GM23338 (cell line): ENCODE data around the gene SLC22A3. TPM values are rescaled to one million over a fixed set of nuclear protein-coding genes. Genes with fewer than 3 reads are reported as not detected.

Experiments
- ATAC-seq: fragments of 200-7000 bp; cut with Tn5 transposase; 3 replicates; pipeline ENCODE4 v1.9.1; 2020
- DNase-seq: peaks from one replicate; pipeline ENCODE4 v3.0.0-alpha.2; 2015; ENCODE audit warnings: low spot score
- H2AFZ ChIP-seq: fragments of 200-600 bp; sonication (generic); 2 replicates; pipeline ENCODE4 v1.8.0; 2016; ENCODE audit warnings: antibody characterized with exemption, mild to moderate bottlenecking, moderate library complexity
- H3F3A ChIP-seq: fragments of 200-600 bp; sonication (generic); replicated peaks from 2 replicates; pipeline ENCODE4 v1.8.0; 2017; ENCODE audit warnings: antibody characterized with exemption, mixed run types, low read depth
- H3K27ac ChIP-seq: fragments of 200-600 bp; sonication (generic); 2 replicates; pipeline ENCODE4 v1.6.1; 2016; ENCODE audit warnings: low read depth
- H3K27me3 ChIP-seq: fragments of 200-600 bp; sonication (generic); 2 replicates; pipeline ENCODE4 v1.8.0; 2016; ENCODE audit warnings: mild to moderate bottlenecking, mixed run types, moderate library complexity; ENCODE audit not compliant: insufficient read depth
- H3K36me3 ChIP-seq: fragments of 200-600 bp; sonication (generic); 2 replicates; pipeline ENCODE4 v1.8.0; 2016; ENCODE audit warnings: mild to moderate bottlenecking; ENCODE audit not compliant: insufficient read depth
- H3K4me1 ChIP-seq: fragments of 200-600 bp; sonication (generic); 2 replicates; pipeline ENCODE4 v1.8.0; 2016; ENCODE audit warnings: mild to moderate bottlenecking, moderate library complexity; ENCODE audit not compliant: insufficient read depth
- H3K4me2 ChIP-seq: fragments of 200-600 bp; sonication (generic); 2 replicates; pipeline ENCODE4 v1.7.1; 2017; ENCODE audit warnings: mixed run types
- H3K4me3 ChIP-seq: fragments of 200-600 bp; sonication (generic); 2 replicates; pipeline ENCODE4 v1.6.1; 2016; ENCODE audit warnings: mixed run types
- H3K79me2 ChIP-seq: fragments of 200-600 bp; sonication (generic); replicated peaks from 2 replicates; pipeline ENCODE4 v1.8.0; 2017; ENCODE audit warnings: mild to moderate bottlenecking; ENCODE audit not compliant: insufficient read depth
- H3K9me2 ChIP-seq: fragments of 200-600 bp; sonication (generic); 2 replicates; pipeline ENCODE4 v1.8.0; 2017; ENCODE audit not compliant: insufficient read depth
- H4K20me1 ChIP-seq: fragments of 200-600 bp; sonication (generic); replicated peaks from 2 replicates; pipeline ENCODE4 v1.8.0; 2017; ENCODE audit warnings: mild to moderate bottlenecking; ENCODE audit not compliant: insufficient read depth
- H3K27ac Mint-ChIP-seq: 2 replicates; pipeline ENCODE4 v1.8.0; 2020; ENCODE audit warnings: inconsistent platforms, mild to moderate bottlenecking, moderate library complexity, mixed read lengths
- H3K27me3 Mint-ChIP-seq: 3 replicates; pipeline ENCODE4 v1.8.0; 2022; ENCODE audit warnings: low read depth, mild to moderate bottlenecking, moderate library complexity, mixed read lengths, inconsistent platforms; ENCODE audit not compliant: insufficient read depth, poor library complexity
- H3K36me3 Mint-ChIP-seq: 3 replicates; pipeline ENCODE4 v1.8.0; 2021; ENCODE audit warnings: low read depth, mild to moderate bottlenecking, inconsistent platforms, moderate library complexity, mixed read lengths
- H3K4me1 Mint-ChIP-seq: 3 replicates; pipeline ENCODE4 v1.8.0; 2020; ENCODE audit warnings: mild to moderate bottlenecking, inconsistent platforms, mixed read lengths
- H3K4me3 Mint-ChIP-seq: 3 replicates; pipeline ENCODE4 v1.8.0; 2021; ENCODE audit warnings: moderate library complexity, mild to moderate bottlenecking, inconsistent platforms, mixed read lengths
- H3K9me3 Mint-ChIP-seq: 3 replicates; pipeline ENCODE4 v1.8.0; 2020; ENCODE audit warnings: moderate library complexity, mild to moderate bottlenecking, inconsistent platforms, mixed read lengths
- CTCF ChIP-seq, 2 experiments: fragments of 200-600 bp in 1 of 2; sonication (generic) in 1 of 2; conservative IDR thresholded peaks; 2 replicates each; pipeline versions ENCODE4 v1.5.1 to v1.6.1; 2016 to 2017; ENCODE audit warnings: antibody characterized with exemption in 2 of 2, low read depth in 2 of 2, mild to moderate bottlenecking in 2 of 2, moderate library complexity in 1 of 2
- EZH2 ChIP-seq: fragments of 200-600 bp; sonication (generic); IDR thresholded peaks from one replicate; pipeline ENCODE4 v1.8.0; 2017; ENCODE audit warnings: antibody characterized with exemption, mild to moderate bottlenecking, low read depth; ENCODE audit not compliant: unreplicated experiment
- EZH2phosphoT487 ChIP-seq: fragments of 200-600 bp; sonication (generic); IDR thresholded peaks from one replicate; pipeline ENCODE4 v1.8.1; 2018; ENCODE audit warnings: antibody characterized with exemption; ENCODE audit not compliant: unreplicated experiment
- NANOG ChIP-seq: IDR thresholded peaks from 2 replicates; pipeline ENCODE4 v1.6.1; 2016; ENCODE audit warnings: antibody characterized with exemption, borderline replicate concordance
- POLR2AphosphoS5 ChIP-seq: IDR thresholded peaks from 2 replicates; pipeline ENCODE4 v1.6.1; 2016; ENCODE audit warnings: antibody characterized with exemption, low read depth
- STAT1 ChIP-seq: IDR thresholded peaks from one replicate; pipeline ENCODE4 v1.6.1; 2016; ENCODE audit warnings: antibody characterized with exemption; ENCODE audit not compliant: unreplicated experiment
- ZNF114 ChIP-seq: fragments of 250-450 bp; sonication (Bioruptor Pico); IDR thresholded peaks from 2 replicates; pipeline ENCODE4 v1.5.0; 2020; ENCODE audit warnings: mild to moderate bottlenecking, moderate library complexity
- ZNF331 ChIP-seq: fragments of 250-450 bp; sonication (Bioruptor Pico); IDR thresholded peaks from 2 replicates; pipeline ENCODE4 v1.5.0; 2020; ENCODE audit warnings: low read depth, mild to moderate bottlenecking, moderate library complexity
- polyA plus RNA-seq: library from polyadenylated mRNA; unstranded; fragments of >200 nt; fragmentation: Nextera tagmentation; extraction: Ambion mirVana; gene quantifications from 2 replicates; pipeline ENCODE4 v1.2.1, GENCODE V29; 2016
- total RNA-seq: library from RNA; depleted of rRNA; stranded (reverse); fragments of >200 nt; shearing (Covaris generic); gene quantifications from 2 replicates; pipeline ENCODE4 v1.2.3, GENCODE V29; 2014
- TF ChIP-seq, protein P1 (sequence below): IDR thresholded peaks from 2 replicates; pipeline ENCODE4 v1.6.1; 2016; ENCODE audit warnings: antibody characterized with exemption
- TF ChIP-seq, protein P2 (sequence below): fragments of 250-450 bp; sonication (Bioruptor Pico); IDR thresholded peaks from 2 replicates; pipeline ENCODE4 v1.5.0; 2020; ENCODE audit warnings: mild to moderate bottlenecking, moderate library complexity

The SLC22A3 gene
- total and polyA plus RNA-seq, 2 experiments from 2014 or later: 0.78 to 3.2 TPM

GRCh38 chr6:160456214-160456546 is 108.0 kb downstream of the SLC22A3 start:
- H3K27me3 Mint-ChIP-seq: peaks cover 3% of the 10 kb centered on the region
- no peaks in the 10 kb centered on the region for H3K36me3 Mint-ChIP-seq
- no peaks in the 10 kb centered on the region for H3K9me2 ChIP-seq

More at GRCh38 chr6:160456214-160456546, 108.0 kb downstream of the SLC22A3 start:
- H3K27ac Mint-ChIP-seq: no peak overlapping the region
- H3K4me3 Mint-ChIP-seq: no peak overlapping the region
- Histone ChIP-seq H2AFZ (no peak overlapping the region; the same call in 1 of the 2 replicates), H3K4me3 (no peak overlapping the region), H3K27ac (no peak overlapping the region), H3K4me2 (no peak overlapping the region), H4K20me1 (no peaks in the 10 kb centered on the region), H3K4me1 (no peaks in the 10 kb centered on the region), H3K79me2 (no peaks in the 10 kb centered on the region), H3K27me3 (no peaks in the 10 kb centered on the region), H3F3A (no peaks in the 10 kb centered on the region), H3K36me3 (no peaks in the 10 kb centered on the region)
- H3K9me3 Mint-ChIP-seq: no peaks in the 10 kb centered on the region
- TF ChIP-seq EZH2 (no peak), NANOG (no peak), ZNF114 (no peak), POLR2AphosphoS5 (no peak), ZNF331 (CRISPR knock-in tag) (no peak), STAT1 (no peak), EZH2phosphoT487 (no peak), CTCF (conservative IDR thresholded peaks at IDR 0.05; ENCODE audit: low read depth in 2 of 2) (no peak; a peak in 1 of 4 replicates)
- TF ChIP-seq, protein P1, sequence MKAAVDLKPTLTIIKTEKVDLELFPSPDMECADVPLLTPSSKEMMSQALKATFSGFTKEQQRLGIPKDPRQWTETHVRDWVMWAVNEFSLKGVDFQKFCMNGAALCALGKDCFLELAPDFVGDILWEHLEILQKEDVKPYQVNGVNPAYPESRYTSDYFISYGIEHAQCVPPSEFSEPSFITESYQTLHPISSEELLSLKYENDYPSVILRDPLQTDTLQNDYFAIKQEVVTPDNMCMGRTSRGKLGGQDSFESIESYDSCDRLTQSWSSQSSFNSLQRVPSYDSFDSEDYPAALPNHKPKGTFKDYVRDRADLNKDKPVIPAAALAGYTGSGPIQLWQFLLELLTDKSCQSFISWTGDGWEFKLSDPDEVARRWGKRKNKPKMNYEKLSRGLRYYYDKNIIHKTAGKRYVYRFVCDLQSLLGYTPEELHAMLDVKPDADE: no peak
- TF ChIP-seq, protein P2, sequence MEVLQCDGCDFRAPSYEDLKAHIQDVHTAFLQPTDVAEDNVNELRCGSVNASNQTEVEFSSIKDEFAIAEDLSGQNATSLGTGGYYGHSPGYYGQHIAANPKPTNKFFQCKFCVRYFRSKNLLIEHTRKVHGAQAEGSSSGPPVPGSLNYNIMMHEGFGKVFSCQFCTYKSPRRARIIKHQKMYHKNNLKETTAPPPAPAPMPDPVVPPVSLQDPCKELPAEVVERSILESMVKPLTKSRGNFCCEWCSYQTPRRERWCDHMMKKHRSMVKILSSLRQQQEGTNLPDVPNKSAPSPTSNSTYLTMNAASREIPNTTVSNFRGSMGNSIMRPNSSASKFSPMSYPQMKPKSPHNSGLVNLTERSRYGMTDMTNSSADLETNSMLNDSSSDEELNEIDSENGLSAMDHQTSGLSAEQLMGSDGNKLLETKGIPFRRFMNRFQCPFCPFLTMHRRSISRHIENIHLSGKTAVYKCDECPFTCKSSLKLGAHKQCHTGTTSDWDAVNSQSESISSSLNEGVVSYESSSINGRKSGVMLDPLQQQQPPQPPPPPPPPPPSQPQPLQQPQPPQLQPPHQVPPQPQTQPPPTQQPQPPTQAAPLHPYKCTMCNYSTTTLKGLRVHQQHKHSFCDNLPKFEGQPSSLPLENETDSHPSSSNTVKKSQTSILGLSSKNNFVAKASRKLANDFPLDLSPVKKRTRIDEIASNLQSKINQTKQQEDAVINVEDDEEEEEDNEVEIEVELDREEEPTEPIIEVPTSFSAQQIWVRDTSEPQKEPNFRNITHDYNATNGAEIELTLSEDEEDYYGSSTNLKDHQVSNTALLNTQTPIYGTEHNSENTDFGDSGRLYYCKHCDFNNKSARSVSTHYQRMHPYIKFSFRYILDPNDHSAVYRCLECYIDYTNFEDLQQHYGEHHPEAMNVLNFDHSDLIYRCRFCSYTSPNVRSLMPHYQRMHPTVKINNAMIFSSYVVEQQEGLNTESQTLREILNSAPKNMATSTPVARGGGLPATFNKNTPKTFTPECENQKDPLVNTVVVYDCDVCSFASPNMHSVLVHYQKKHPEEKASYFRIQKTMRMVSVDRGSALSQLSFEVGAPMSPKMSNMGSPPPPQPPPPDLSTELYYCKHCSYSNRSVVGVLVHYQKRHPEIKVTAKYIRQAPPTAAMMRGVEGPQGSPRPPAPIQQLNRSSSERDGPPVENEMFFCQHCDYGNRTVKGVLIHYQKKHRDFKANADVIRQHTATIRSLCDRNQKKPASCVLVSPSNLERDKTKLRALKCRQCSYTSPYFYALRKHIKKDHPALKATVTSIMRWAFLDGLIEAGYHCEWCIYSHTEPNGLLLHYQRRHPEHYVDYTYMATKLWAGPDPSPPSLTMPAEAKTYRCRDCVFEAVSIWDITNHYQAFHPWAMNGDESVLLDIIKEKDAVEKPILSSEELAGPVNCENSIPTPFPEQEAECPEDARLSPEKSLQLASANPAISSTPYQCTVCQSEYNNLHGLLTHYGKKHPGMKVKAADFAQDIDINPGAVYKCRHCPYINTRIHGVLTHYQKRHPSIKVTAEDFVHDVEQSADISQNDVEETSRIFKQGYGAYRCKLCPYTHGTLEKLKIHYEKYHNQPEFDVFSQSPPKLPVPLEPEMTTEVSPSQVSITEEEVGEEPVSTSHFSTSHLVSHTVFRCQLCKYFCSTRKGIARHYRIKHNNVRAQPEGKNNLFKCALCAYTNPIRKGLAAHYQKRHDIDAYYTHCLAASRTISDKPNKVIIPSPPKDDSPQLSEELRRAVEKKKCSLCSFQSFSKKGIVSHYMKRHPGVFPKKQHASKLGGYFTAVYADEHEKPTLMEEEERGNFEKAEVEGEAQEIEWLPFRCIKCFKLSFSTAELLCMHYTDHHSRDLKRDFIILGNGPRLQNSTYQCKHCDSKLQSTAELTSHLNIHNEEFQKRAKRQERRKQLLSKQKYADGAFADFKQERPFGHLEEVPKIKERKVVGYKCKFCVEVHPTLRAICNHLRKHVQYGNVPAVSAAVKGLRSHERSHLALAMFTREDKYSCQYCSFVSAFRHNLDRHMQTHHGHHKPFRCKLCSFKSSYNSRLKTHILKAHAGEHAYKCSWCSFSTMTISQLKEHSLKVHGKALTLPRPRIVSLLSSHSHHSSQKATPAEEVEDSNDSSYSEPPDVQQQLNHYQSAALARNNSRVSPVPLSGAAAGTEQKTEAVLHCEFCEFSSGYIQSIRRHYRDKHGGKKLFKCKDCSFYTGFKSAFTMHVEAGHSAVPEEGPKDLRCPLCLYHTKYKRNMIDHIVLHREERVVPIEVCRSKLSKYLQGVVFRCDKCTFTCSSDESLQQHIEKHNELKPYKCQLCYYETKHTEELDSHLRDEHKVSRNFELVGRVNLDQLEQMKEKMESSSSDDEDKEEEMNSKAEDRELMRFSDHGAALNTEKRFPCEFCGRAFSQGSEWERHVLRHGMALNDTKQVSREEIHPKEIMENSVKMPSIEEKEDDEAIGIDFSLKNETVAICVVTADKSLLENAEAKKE (CRISPR knock-in tag): no peak
- H3K4me1 Mint-ChIP-seq: no peaks in the 10 kb centered on the region
- ATAC-seq (no peak), DNase-seq (no peak)
